HepG2 (cell line): ENCODE measurements around the gene SDE2. TPM values are rescaled to one million over a fixed set of nuclear protein-coding genes. Genes with fewer than 3 reads are reported as not detected.

ENCODE experiments used
- ATAC-seq: fragments of 200-7000 bp; cut with Tn5 transposase; 3 replicates; pipeline ENCODE4 v1.9.1; 2020; ENCODE audit warnings: mild to moderate bottlenecking, moderate library complexity
- BruUV-seq: library from RNA; stranded (reverse); fragments of 400-500 nt; replicated peaks from 2 replicates; lab custom pipeline; 2021; lab: Mats Ljungman, UMichigan
- CTCF ChIA-PET: fragments of 300-600 bp; formaldehyde crosslinking; extraction: SDS; loops from one replicate; lab custom pipeline; 2021; ENCODE audit warnings: low total read pairs, inconsistent platforms, low intra/inter-chr PET ratio; lab: Yijun Ruan, JAX
- POLR2A ChIA-PET: fragments of 350-600 bp; sonication (Branson Sonifier 250); formaldehyde crosslinking; loops from one replicate; lab custom pipeline; 2020; ENCODE audit warnings: antibody characterized with exemption, inconsistent platforms; lab: Yijun Ruan, JAX
- DNase-seq: peaks from one replicate; pipeline ENCODE4 v3.0.0-alpha.2; 2015; ENCODE audit warnings: low spot score
- FAIRE-seq: peaks from 3 replicates; lab custom pipeline; 2011; peaks lifted over from hg19 to GRCh38; lab: Jason Lieb, UNC
- H2AFZ ChIP-seq: one replicate; pipeline ENCODE4 v1.6.1; 2011; ENCODE audit warnings: low read length, inconsistent platforms
- H3K27ac ChIP-seq: fragments of 300-600 bp; 3 replicates; pipeline ENCODE4 v1.8.0; 2011; ENCODE audit warnings: mixed run types, mild to moderate bottlenecking, mixed read lengths, low read length, inconsistent platforms; ENCODE audit not compliant: insufficient read depth; ENCODE audit errors: extremely low read length
- H3K27me3 ChIP-seq, 2 experiments: fragments of 200-600 bp in 1 of 2; 2 replicates in 1 of 2; 3 replicates in 1 of 2; pipeline versions ENCODE4 v1.6.0 to v1.8.0; 2011; ENCODE audit warnings: low read length in 2 of 2, mild to moderate bottlenecking in 2 of 2, moderate library complexity in 2 of 2, inconsistent platforms in 1 of 2; ENCODE audit not compliant: insufficient read depth in 2 of 2, control insufficient read depth in 1 of 2
- H3K36me3 ChIP-seq, 2 experiments: fragments of 200-600 bp in 1 of 2; replicated peaks in 1 of 2; 2 replicates in 1 of 2; 3 replicates in 1 of 2; pipeline versions ENCODE4 v1.5.1 to v1.8.0; 2011; ENCODE audit warnings: low read length in 2 of 2, inconsistent platforms in 1 of 2; ENCODE audit not compliant: insufficient read depth in 2 of 2, control insufficient read depth in 1 of 2
- H3K4me1 ChIP-seq: 2 replicates; pipeline ENCODE4 v1.5.1; 2012; ENCODE audit warnings: low read length, inconsistent platforms; ENCODE audit not compliant: insufficient read depth
- H3K4me2 ChIP-seq: 2 replicates; pipeline ENCODE4 v1.6.0; 2011; ENCODE audit warnings: low read depth, low read length, inconsistent platforms
- H3K4me3 ChIP-seq, 3 experiments: fragments of 200-600 bp in 1 of 3; sonication (generic), shearing (Covaris generic) in 1 of 3; replicated peaks in 1 of 3; 2 replicates each; pipeline ENCODE4 v1.5.1; 2011 to 2016; ENCODE audit warnings: low read length in 3 of 3, inconsistent platforms in 2 of 3, low read depth in 2 of 3, mild to moderate bottlenecking in 2 of 3, control low read depth in 1 of 3, mixed read lengths in 1 of 3; ENCODE audit not compliant: insufficient read depth in 1 of 3
- H3K79me2 ChIP-seq: one replicate; pipeline ENCODE4 v1.6.1; 2011; ENCODE audit warnings: low read length, inconsistent platforms; ENCODE audit not compliant: insufficient read depth
- H3K9ac ChIP-seq: 2 replicates; pipeline ENCODE4 v1.6.0; 2011; ENCODE audit warnings: mild to moderate bottlenecking, low read depth, low read length, inconsistent platforms; ENCODE audit not compliant: insufficient read depth
- H3K9me3 ChIP-seq: 2 replicates; pipeline ENCODE4 v1.5.1; 2012; ENCODE audit warnings: mild to moderate bottlenecking, low read length
- H4K20me1 ChIP-seq: 2 replicates; pipeline ENCODE4 v1.6.0; 2011; ENCODE audit warnings: inconsistent platforms, mild to moderate bottlenecking, low read length, moderate library complexity; ENCODE audit not compliant: insufficient read depth
- ATF5 ChIP-seq: sonication (generic); formaldehyde crosslinking; IDR thresholded peaks from 2 replicates; pipeline ENCODE4 v1.4.0; 2020; ENCODE audit warnings: mild to moderate bottlenecking, low read depth, missing genetic modification reagents
- KAT8 ChIP-seq: IDR thresholded peaks from 2 replicates; pipeline ENCODE4 v1.6.1; 2016; ENCODE audit warnings: missing genetic modification reagents, missing compliant biosample characterization
- NFIC ChIP-seq: IDR thresholded peaks from 2 replicates; pipeline ENCODE4 v1.6.1; 2012; ENCODE audit warnings: mild to moderate bottlenecking, low read length, inconsistent platforms
- PAF1 ChIP-seq: IDR thresholded peaks from 2 replicates; pipeline ENCODE4 v1.6.1; 2016; ENCODE audit warnings: missing genetic modification reagents, missing compliant biosample characterization
- U2AF2 ChIP-seq: fragments of 200-400 bp; formaldehyde crosslinking; IDR thresholded peaks from 2 replicates; pipeline ENCODE4 v1.6.1; 2017; ENCODE audit warnings: low read depth, mild to moderate bottlenecking, low read length
- ZBED4 ChIP-seq: sonication (generic); formaldehyde crosslinking; IDR thresholded peaks from 2 replicates; pipeline ENCODE4 v1.4.0; 2020; ENCODE audit warnings: missing genetic modification reagents, borderline replicate concordance
- WGBS: methylation state at CpG from one replicate; pipeline ENCODE4 v1.1.6; 2017; ENCODE audit warnings: low lambda C conversion rate; 5-methylcytosine and 5-hydroxymethylcytosine counted together
- in situ Hi-C: cut with HindIII; loops from 2 replicates; pipeline ENCODE4 v1.10.0; 2017; ENCODE audit warnings: low pct_unique_long_range_greater_than_20kb; ENCODE audit not compliant: extremely low pct_ligation_motif_present
- intact Hi-C: fragments of 100-400 bp; cut with micrococcal nuclease; formaldehyde crosslinking; loops from one replicate; pipeline ENCODE4 v1.10.0; 2022; ENCODE audit not compliant: unreplicated experiment
- polyA plus RNA-seq, 8 experiments: library from polyadenylated mRNA; depleted of rRNA in 3 of 8; stranded (reverse) in 7 of 8; unstranded in 1 of 8; fragments of >200 nt; fragmentation: Illumina TruSeq in 4 of 8; extraction: Trizol in 4 of 8; gene quantifications; 2 replicates each; pipeline versions ENCODE4 v1.2.1 to v1.2.3, GENCODE V29; 2011 to 2016; ENCODE audit warnings: low read depth in 4 of 8, missing spikeins in 1 of 8, mixed read lengths in 1 of 8; ENCODE audit not compliant: insufficient read depth in 1 of 8
- total RNA-seq, 5 experiments: library from RNA; depleted of rRNA; stranded (reverse); fragments of >200 nt; fragmentation: Illumina TruSeq; extraction: Trizol; gene quantifications; 2 replicates each; pipeline ENCODE4 v1.2.3, GENCODE V29; 2016; ENCODE audit warnings: low read depth in 1 of 5
- TF ChIP-seq, protein P1 (sequence below): conservative IDR thresholded peaks from 2 replicates; pipeline ENCODE4 v1.6.1; 2018; ENCODE audit warnings: missing genetic modification reagents
- TF ChIP-seq, protein P2 (sequence below): sonication (generic); formaldehyde crosslinking; IDR thresholded peaks from 2 replicates; pipeline ENCODE4 v1.4.0; 2020; ENCODE audit warnings: missing genetic modification reagents, borderline replicate concordance

Gene SDE2
- total and polyA plus RNA-seq, 2 of the 13 experiments (the other 11 are each of a cell fraction or from before 2014, with no cell fraction given) = 10.8 to 19.6 TPM

- 19% methylated on average over 7 of the region's 7 CpGs for WGBS
- Histone ChIP-seq H4K20me1 (no peaks in the 10 kb centered on the region), H3K4me2 (peak overlapping the region; percentile 51), H3K9me3 (no peaks in the 10 kb centered on the region), H3K36me3 (no peaks in the 10 kb centered on the region), H3K4me1 (peaks cover 42% of the 10 kb centered on the region), H3K79me2 (no peaks in the 10 kb centered on the region), H3K4me3 (no peak overlapping the region; a peak in 1 of 6 replicates), H3K27me3 (peaks cover 7 to 35% of the 10 kb centered on the region in 2 experiments; a peak in 4 of 5 replicates), H3K9ac (no peak overlapping the region), H3K27ac (no peak overlapping the region), H2AFZ (no peak overlapping the region)
- no TSS peak for BruUV-seq
- in situ Hi-C loops = no loop called here
- POLR2A ChIA-PET = interaction anchor here (2.0 kb wide), 1 partner anchor 21 kb away, joined by 6 read pairs; the partner anchor contains the start of gene PYCR2
- no peak for FAIRE-seq
- CTCF ChIA-PET = no interaction called here
- intact Hi-C loops = no loop called here
- ATAC-seq = 0 out of 3 replicates have a peak, but pooled peaks have one; percentile 20
- DNase-seq = no peak
- TF ChIP-seq KAT8 (CRISPR knock-in tag) (no peak), U2AF2 (no peak), ATF5 (CRISPR knock-in tag) (no peak), NFIC (no peak), ZBED4 (no peak), PAF1 (CRISPR knock-in tag) (no peak)
- TF ChIP-seq, protein P1, sequence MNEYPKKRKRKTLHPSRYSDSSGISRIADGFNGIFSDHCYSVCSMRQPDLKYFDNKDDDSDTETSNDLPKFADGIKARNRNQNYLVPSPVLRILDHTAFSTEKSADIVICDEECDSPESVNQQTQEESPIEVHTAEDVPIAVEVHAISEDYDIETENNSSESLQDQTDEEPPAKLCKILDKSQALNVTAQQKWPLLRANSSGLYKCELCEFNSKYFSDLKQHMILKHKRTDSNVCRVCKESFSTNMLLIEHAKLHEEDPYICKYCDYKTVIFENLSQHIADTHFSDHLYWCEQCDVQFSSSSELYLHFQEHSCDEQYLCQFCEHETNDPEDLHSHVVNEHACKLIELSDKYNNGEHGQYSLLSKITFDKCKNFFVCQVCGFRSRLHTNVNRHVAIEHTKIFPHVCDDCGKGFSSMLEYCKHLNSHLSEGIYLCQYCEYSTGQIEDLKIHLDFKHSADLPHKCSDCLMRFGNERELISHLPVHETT = no peak
- TF ChIP-seq, protein P2, sequence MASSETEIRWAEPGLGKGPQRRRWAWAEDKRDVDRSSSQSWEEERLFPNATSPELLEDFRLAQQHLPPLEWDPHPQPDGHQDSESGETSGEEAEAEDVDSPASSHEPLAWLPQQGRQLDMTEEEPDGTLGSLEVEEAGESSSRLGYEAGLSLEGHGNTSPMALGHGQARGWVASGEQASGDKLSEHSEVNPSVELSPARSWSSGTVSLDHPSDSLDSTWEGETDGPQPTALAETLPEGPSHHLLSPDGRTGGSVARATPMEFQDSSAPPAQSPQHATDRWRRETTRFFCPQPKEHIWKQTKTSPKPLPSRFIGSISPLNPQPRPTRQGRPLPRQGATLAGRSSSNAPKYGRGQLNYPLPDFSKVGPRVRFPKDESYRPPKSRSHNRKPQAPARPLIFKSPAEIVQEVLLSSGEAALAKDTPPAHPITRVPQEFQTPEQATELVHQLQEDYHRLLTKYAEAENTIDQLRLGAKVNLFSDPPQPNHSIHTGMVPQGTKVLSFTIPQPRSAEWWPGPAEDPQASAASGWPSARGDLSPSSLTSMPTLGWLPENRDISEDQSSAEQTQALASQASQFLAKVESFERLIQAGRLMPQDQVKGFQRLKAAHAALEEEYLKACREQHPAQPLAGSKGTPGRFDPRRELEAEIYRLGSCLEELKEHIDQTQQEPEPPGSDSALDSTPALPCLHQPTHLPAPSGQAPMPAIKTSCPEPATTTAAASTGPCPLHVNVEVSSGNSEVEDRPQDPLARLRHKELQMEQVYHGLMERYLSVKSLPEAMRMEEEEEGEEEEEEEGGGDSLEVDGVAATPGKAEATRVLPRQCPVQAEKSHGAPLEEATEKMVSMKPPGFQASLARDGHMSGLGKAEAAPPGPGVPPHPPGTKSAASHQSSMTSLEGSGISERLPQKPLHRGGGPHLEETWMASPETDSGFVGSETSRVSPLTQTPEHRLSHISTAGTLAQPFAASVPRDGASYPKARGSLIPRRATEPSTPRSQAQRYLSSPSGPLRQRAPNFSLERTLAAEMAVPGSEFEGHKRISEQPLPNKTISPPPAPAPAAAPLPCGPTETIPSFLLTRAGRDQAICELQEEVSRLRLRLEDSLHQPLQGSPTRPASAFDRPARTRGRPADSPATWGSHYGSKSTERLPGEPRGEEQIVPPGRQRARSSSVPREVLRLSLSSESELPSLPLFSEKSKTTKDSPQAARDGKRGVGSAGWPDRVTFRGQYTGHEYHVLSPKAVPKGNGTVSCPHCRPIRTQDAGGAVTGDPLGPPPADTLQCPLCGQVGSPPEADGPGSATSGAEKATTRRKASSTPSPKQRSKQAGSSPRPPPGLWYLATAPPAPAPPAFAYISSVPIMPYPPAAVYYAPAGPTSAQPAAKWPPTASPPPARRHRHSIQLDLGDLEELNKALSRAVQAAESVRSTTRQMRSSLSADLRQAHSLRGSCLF (CRISPR knock-in tag) = no peak
Observed at GRCh38 chr1:225944951-225945350, 54.2 kb downstream of the SDE2 start.
